HepG2 (cell line): ENCODE measurements around the gene VPS25. TPM values are rescaled to one million over a fixed set of nuclear protein-coding genes. Genes with fewer than 3 reads are reported as not detected.
A peak's percentile ranks its signal among the peaks of the same experiment; 100 is the strongest.

Source experiments
- AHDC1 ChIP-seq: sonication (generic); formaldehyde crosslinking; IDR thresholded peaks from 2 replicates; pipeline ENCODE4 v1.5.1; 2020; ENCODE audit warnings: mild to moderate bottlenecking, missing genetic modification reagents, borderline replicate concordance
- ATAD3A ChIP-seq: sonication (generic); formaldehyde crosslinking; IDR thresholded peaks from 2 replicates; pipeline ENCODE4 v1.4.0; 2020; ENCODE audit warnings: missing genetic modification reagents
- CENPBD1 ChIP-seq: sonication (generic); formaldehyde crosslinking; IDR thresholded peaks from 2 replicates; pipeline ENCODE4 v1.8.0; 2022; ENCODE audit warnings: missing genetic modification reagents, low read depth, mild to moderate bottlenecking, borderline replicate concordance
- DMAP1 ChIP-seq: IDR thresholded peaks from 2 replicates; pipeline ENCODE4 v1.6.1; 2016
- FOXA3 ChIP-seq: IDR thresholded peaks from 2 replicates; pipeline ENCODE4 v1.6.1; 2016; ENCODE audit warnings: missing genetic modification reagents, missing compliant biosample characterization
- FOXK1 ChIP-seq: sonication (generic); formaldehyde crosslinking; IDR thresholded peaks from 2 replicates; pipeline ENCODE4 v1.4.0; 2020; ENCODE audit warnings: low read depth, missing genetic modification reagents, borderline replicate concordance
- NCOA5 ChIP-seq: sonication (generic); formaldehyde crosslinking; IDR thresholded peaks from 2 replicates; pipeline ENCODE4 v1.4.0; 2020; ENCODE audit warnings: missing genetic modification reagents
- ONECUT2 ChIP-seq: sonication (generic); formaldehyde crosslinking; IDR thresholded peaks from 2 replicates; pipeline ENCODE4 v1.4.0; 2020; ENCODE audit warnings: missing genetic modification reagents
- USF2 ChIP-seq, 2 experiments: sonication (generic) in 1 of 2; formaldehyde crosslinking in 1 of 2; IDR thresholded peaks; 2 replicates each; pipeline versions ENCODE4 v1.5.1 to v1.6.1; 2011 to 2020; ENCODE audit warnings: borderline replicate concordance in 1 of 2, low read depth in 1 of 2, low read length in 1 of 2, mild to moderate bottlenecking in 1 of 2, missing genetic modification reagents in 1 of 2, moderate library complexity in 1 of 2
- ZNF274 ChIP-seq: sonication (generic); formaldehyde crosslinking; IDR thresholded peaks from 2 replicates; pipeline ENCODE4 v1.5.1; 2020; ENCODE audit warnings: mild to moderate bottlenecking, missing genetic modification reagents
- ZNF335 ChIP-seq: sonication (generic); formaldehyde crosslinking; IDR thresholded peaks from 2 replicates; pipeline ENCODE4 v1.4.0; 2020; ENCODE audit warnings: missing genetic modification reagents
- ZNF33A ChIP-seq: sonication (generic); formaldehyde crosslinking; IDR thresholded peaks from 2 replicates; pipeline ENCODE4 v1.5.1; 2020; ENCODE audit warnings: missing genetic modification reagents, mild to moderate bottlenecking, moderate library complexity, borderline replicate concordance
- ZNF430 ChIP-seq: sonication (generic); formaldehyde crosslinking; IDR thresholded peaks from 2 replicates; pipeline ENCODE4 v1.9.0; 2021; ENCODE audit warnings: mild to moderate bottlenecking, missing genetic modification reagents
- ZNF44 ChIP-seq: sonication (generic); formaldehyde crosslinking; IDR thresholded peaks from 2 replicates; pipeline ENCODE4 v1.5.1; 2020; ENCODE audit warnings: mild to moderate bottlenecking, missing genetic modification reagents
- ZNF709 ChIP-seq: sonication (generic); formaldehyde crosslinking; IDR thresholded peaks from 2 replicates; pipeline ENCODE4 v1.5.0; 2020; ENCODE audit warnings: mild to moderate bottlenecking, missing genetic modification reagents
- ZSCAN21 ChIP-seq: sonication (generic); formaldehyde crosslinking; IDR thresholded peaks from 2 replicates; pipeline ENCODE4 v1.8.0; 2022; ENCODE audit warnings: mild to moderate bottlenecking, missing genetic modification reagents, moderate library complexity, borderline replicate concordance
- polyA plus RNA-seq, 8 experiments: library from polyadenylated mRNA; depleted of rRNA in 3 of 8; stranded (reverse) in 7 of 8; unstranded in 1 of 8; fragments of >200 nt; fragmentation: Illumina TruSeq in 4 of 8; extraction: Trizol in 4 of 8; gene quantifications; 2 replicates each; pipeline versions ENCODE4 v1.2.1 to v1.2.3, GENCODE V29; 2011 to 2016; ENCODE audit warnings: low read depth in 4 of 8, missing spikeins in 1 of 8, mixed read lengths in 1 of 8; ENCODE audit not compliant: insufficient read depth in 1 of 8
- total RNA-seq, 5 experiments: library from RNA; depleted of rRNA; stranded (reverse); fragments of >200 nt; fragmentation: Illumina TruSeq; extraction: Trizol; gene quantifications; 2 replicates each; pipeline ENCODE4 v1.2.3, GENCODE V29; 2016; ENCODE audit warnings: low read depth in 1 of 5
- TF ChIP-seq, protein P1 (sequence below): sonication (generic); formaldehyde crosslinking; IDR thresholded peaks from 2 replicates; pipeline ENCODE4 v1.4.0; 2020; ENCODE audit warnings: missing genetic modification reagents

VPS25 gene
- total and polyA plus RNA-seq, 2 of the 13 experiments (the other 11 are each of a cell fraction or from before 2014, with no cell fraction given) = 161 to 249 TPM

GRCh38 chr17:42748908-42749798 lies 24.1 kb upstream of the VPS25 start (continued):
- TF ChIP-seq AHDC1 (CRISPR knock-in tag) (no peak), FOXK1 (0 out of 2 replicates have a peak, but pooled peaks have one; percentile 4), ZNF430 (CRISPR knock-in tag) (no peak), ZSCAN21 (CRISPR knock-in tag) (no peak), ZNF33A (CRISPR knock-in tag) (no peak), ZNF709 (no peak), USF2 (IDR thresholded peaks at IDR 0.05; ENCODE audit: low read depth, low read length) (peak; percentile 57), USF2 (CRISPR knock-in tag; IDR thresholded peaks at IDR 0.05; ENCODE audit: borderline replicate concordance) (no peak), ATAD3A (CRISPR knock-in tag) (no peak), NCOA5 (CRISPR knock-in tag) (no peak), CENPBD1 (no peak), ONECUT2 (CRISPR knock-in tag) (no peak), ZNF44 (CRISPR knock-in tag) (no peak), ZNF274 (CRISPR knock-in tag) (no peak), ZNF335 (CRISPR knock-in tag) (no peak), DMAP1 (CRISPR knock-in tag) (no peak), FOXA3 (CRISPR knock-in tag) (peak; percentile 62)
- TF ChIP-seq, protein P1, sequence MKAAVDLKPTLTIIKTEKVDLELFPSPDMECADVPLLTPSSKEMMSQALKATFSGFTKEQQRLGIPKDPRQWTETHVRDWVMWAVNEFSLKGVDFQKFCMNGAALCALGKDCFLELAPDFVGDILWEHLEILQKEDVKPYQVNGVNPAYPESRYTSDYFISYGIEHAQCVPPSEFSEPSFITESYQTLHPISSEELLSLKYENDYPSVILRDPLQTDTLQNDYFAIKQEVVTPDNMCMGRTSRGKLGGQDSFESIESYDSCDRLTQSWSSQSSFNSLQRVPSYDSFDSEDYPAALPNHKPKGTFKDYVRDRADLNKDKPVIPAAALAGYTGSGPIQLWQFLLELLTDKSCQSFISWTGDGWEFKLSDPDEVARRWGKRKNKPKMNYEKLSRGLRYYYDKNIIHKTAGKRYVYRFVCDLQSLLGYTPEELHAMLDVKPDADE (CRISPR knock-in tag) = no peak
